ENCODE results near the gene CORO7.

GRCh38 chr16:4354512-4355409 is 61.6 kb downstream of the CORO7 start:
- TF ChIP-seq EZH2 (IDR thresholded peaks at IDR 0.05; ENCODE audit: borderline replicate concordance, low read length), result no peak
- TF ChIP-seq CTCF (IDR thresholded peaks at IDR 0.05; ENCODE audit: low read length), result no peak
